Central memory CD4-positive, alpha-beta T cell (primary cell): ENCODE measurements around the gene TMEM255B.
A peak's percentile ranks its signal among the peaks of the same experiment; 100 is the strongest.

Experiments used
- DNase-seq: peaks from one replicate; pipeline ENCODE4 v3.0.0; 2022

The TMEM255B gene

DNA sequence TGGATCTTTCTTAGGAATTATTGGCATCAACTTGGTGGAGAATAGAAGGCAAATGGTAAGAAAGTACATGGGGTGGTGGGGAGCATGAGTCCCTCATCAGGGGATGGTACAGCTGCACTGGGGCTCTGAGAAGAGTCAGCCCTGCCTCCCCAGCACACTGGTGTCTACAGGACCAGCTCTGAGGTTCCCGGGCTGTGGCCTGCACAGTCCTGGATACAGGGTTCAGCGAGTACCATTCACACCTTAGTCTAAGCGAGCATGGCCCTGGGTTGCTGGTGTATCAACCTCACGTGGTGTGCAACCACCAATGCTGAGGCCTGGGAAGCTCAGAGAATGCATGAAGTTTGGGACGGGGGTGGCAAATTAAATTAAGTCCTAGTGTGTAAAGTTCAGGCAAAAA, 10.1 kb downstream of the TMEM255B start:
- DNase-seq: no peak

GRCh38 chr13:113769881-113770280, 10.9 kb downstream of the TMEM255B start:
- no peak for DNase-seq

DNA sequence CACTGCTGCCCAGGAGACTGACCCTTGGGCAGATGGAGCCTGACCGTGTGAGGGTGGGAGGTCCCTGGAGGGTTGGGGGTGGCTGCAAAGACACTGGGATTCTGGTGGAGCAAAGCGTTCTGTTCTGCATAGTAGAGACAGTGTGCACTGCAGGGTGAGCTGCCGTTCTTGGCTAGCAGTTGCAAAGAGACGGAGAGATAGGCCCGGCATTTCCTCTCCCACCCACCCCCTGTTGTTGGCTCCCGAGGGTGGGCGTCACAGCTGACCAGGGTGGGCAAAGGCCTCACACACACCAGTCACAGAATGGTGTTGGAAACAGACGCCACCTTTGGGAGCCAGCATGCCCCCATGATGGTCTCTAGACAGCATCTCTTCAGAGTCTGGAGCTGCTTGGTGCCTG, 11.4 kb downstream of the TMEM255B start:
- DNase-seq: no peak

- DNase-seq: no peak
Measured at GRCh38 chr13:113770937-113771336, 11.9 kb downstream of the TMEM255B start.

- no peak for DNase-seq
Measured at GRCh38 chr13:113771709-113772331, 12.8 kb downstream of the TMEM255B start.

DNA sequence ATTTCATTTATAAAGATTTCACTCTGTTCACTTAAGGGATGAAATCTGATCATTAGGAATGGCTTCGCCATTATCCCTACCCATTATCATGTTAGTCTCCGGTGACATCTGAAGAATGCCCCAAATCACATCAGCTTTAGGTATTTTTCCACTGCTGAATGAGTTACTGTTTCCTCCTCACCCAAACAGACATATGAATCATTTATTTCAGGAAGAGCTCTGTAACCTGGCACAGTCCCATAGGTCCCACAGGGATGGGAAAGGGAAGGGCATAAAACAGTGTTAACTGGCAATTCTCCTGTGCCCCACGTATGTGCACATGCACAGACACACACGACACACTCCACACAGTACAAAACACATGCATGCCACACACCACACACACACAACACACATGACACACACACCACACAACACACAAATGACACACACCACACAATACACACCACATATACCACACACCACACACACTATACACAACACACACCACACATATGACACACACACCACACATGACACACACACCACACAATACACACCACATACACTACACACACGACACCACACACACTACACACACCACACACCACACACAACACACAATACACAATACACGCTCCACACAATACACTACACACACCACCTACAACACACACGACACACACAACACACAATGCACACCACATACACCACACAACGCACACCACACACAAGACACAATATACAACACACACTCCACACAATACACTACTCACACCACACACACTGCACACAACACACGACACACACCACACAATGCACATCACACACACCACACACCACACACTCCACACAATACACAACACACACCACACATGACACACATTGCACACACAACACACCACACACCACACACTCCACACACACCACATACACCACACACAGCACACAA, 15.4 kb downstream of the TMEM255B start:
- DNase-seq: no peak

GRCh38 chr13:113775451-113776145, 16.6 kb downstream of the TMEM255B start:
- DNase-seq: no peak

- DNase-seq: no peak
Measured at GRCh38 chr13:113776231-113777125, 17.5 kb downstream of the TMEM255B start.

GRCh38 chr13:113777311-113778260, 18.6 kb downstream of the TMEM255B start:
- no peak for DNase-seq

- no peak for DNase-seq
Measured at GRCh38 chr13:113781571-113781970, 22.5 kb downstream of the TMEM255B start.

- DNase-seq: no peak
Measured at GRCh38 chr13:113782472-113782871, 23.4 kb downstream of the TMEM255B start.

DNA sequence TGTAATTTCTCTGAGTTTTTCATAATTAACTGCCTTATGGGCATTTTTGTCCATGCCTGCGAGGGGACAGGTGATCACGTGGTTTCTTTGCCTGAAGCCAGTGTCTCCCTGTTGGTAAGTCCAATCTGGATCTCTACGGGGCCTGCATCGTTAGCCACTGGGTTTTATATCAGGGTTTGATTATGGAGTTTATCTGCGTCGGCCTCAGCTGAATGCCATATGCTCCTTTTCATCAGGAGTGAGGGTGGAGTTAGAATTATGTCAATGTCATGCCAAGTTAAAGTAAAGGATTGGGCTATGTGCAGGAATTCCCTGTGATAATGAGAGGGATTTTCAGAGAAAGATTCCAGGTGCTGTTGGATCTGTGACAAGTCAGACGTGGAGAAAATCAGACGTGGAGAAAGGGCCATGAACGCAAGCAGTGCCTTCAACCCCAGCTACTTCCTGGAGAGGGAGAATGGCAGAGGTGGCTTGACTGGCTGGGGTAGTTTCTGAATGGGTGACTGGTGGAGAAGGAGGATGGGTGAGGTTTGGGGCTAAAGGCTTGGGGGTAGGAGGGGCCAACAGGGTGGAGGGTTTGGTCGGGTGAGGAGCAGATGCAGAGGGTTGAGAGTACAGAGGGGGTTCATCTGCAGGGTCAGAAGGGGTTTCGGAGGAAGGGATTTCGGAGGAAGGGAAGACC, 24.3 kb downstream of the TMEM255B start:
- DNase-seq: no peak

DNA sequence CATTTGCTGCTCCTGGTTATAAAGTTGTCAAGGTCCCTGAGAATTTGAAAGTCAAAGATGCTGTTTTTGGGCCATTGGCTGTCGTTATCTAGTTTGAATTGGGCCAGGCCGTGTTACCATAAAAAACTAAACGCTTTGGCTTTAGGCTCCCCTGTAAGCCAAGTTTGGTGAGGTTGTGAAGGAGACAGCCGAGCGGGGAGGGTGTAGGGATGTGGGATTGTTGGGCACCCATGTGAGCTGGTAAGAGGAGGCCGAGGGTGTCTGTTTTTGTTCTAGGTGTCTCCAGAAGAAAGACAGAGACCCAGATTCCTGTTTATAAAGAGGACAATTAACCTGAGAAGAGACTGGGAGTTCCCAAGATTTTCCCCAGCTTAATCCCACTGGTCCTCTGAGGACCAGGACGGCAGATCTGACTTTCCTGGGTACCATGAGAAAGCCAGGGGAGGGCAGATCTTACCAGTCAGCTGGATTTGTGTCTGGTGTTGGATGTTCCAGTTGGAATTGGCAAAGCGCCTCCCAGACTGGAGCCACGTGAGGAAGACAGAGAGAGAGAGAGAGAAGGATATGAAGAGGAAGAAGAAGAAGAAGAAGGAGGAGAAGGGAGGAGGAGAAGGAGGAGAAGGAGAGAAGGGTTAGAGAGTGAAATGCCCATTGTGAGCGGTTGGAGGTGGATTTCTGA, 25.1 kb downstream of the TMEM255B start:
- DNase-seq: no peak

GRCh38 chr13:113784645-113785024, 25.6 kb downstream of the TMEM255B start:
- no peak for DNase-seq

DNA sequence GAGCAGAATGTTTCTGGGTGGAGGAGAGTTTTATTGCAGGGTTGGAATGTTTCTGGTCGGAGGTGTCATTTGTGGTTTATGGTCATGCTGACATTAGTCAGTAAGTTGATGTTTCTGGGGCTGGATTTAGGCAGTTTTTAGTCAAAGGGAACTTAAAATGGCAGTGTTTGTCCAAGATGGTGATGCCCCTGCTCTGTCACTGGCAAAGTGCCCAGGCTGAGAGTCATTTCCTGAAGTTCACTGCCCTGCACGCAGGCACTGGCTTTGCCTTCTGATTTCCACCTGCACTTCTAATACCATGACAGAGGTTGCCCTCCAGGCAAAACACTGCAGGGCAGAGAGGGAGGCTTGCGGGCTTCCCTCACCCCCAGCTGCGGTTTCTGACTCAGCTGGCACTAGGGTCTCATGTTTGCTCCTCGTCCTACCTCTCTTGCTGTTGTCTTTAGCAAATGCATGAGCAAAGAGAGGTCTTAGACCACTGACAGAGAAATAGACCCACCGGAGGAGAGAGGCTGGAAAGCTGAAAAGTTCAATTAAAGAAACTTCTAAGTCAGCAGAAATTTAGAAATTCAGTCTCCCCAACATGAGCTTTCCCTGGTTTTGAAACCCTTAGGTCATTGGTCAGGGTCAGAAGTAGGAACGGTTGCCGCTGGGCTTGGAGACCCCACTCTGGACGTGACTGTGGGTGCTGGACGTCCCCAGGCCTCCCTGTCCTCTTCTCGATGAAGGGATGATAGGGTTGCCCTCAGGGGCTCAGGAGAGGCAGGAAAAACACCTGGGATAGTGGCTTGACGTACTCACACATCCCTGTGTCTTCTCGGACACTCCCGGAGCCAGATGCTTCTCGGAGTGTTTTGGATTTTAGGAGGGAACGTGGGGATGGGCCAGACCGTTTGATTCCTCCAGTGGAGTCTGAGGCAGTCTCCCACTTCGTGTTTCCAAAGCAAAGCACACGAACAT, 26.3 kb downstream of the TMEM255B start:
- DNase-seq: no peak

DNA sequence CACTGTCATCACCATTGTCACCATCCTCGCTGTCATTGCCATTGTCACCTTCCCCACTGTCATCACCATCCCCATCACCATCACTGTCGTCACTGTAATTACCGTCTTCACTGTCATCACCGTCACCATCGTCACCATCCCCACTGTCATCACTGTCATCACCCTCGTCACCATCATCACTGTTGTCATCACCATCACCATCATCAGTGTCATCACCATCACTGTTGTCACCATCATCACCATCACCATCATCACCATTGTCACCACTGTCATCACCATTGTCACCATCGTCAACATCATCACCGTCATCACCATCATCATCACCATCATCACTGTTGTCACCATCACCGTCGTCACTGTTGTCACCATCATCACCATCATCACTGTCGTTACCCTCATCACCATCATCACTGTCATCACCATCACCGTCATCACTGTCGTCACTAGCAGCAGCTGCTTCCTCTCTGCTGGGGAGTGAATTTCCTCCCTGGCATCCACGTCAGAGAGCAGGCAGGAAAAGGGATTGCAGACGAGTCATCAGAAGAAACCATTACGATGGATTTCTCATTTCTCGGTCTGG, 27.3 kb downstream of the TMEM255B start:
- peak; percentile 12 for DNase-seq

DNA sequence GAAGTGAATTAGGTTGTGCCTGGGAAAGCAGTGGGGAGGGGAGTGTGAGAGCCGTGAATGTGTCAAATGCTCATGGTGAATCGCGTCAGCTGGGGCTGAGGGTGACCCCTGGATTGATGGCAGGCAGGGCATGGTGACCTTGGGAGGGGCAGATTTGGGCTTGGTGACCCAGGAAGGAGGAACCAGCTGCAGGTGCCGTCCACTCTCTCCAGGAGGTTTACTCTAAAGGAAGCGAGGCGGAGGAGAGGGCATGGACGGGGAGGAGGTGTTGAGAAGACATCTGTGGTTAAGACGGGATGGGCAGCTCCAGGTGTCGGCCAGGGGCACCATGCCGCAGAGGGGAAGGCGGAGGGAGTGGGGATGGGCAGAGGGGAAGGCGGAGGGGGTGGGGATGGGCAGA, 28.7 kb downstream of the TMEM255B start:
- DNase-seq: no peak

DNA sequence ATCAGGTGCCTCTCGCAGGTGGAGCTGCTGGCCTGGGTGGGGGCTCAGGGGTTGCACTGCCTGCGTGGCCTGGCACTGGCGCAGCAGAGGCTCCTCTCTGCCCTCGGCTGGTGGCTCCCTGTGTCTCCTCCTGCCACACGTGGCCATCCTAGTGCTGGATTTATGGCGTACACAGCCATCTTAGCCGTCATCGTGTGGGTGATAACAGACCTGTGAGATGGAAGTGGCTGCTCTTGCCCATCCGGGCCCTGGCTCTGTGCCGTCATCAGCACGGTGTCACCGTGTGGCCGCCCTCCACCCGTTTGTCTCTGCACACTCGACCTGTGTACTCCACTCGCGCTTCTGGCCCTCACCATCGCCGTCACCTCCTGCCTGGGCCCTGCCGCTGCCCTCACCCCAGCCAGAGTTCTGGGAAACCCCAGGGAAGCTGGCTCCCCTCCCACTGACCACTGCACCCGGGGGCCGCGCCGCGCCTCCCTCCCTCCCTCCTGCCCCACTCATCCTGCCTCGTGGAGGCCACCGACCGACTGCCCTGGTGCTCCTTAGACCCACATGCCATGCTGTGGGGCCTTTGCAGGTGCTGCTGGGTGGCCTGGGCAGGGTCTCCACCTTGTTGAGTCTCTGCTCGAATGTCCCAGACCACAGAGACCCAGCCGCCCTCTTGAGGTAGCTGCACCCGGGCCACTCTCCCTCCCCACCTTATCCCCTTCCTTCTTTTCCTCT, 29.5 kb downstream of the TMEM255B start:
- DNase-seq: no peak
